DMS153 (cell line): ENCODE measurements around the gene SEMA3F.
A peak's percentile ranks its signal among the peaks of the same experiment; 100 is the strongest.
"Not testable (repeated sequence)": the region's sequence is repeated elsewhere in the genome, so short reads cannot be mapped to it uniquely, and the experiment has no call there.

ENCODE experiments used
- DNase-seq: peaks from one replicate; lab custom pipeline; 2025; lab: John Stamatoyannopoulos, UW

Gene SEMA3F

GRCh38 chr3:50211930-50212329 is 56.8 kb downstream of the SEMA3F start:
- no peak for DNase-seq

GRCh38 chr3:50212502-50212901 is 57.4 kb downstream of the SEMA3F start:
- no peak for DNase-seq

GRCh38 chr3:50212971-50213370 is 57.8 kb downstream of the SEMA3F start:
- DNase-seq = no peak

- DNase-seq = no peak
Measured at GRCh38 chr3:50213373-50213772, 58.2 kb downstream of the SEMA3F start.

- DNase-seq = no peak
Measured at GRCh38 chr3:50214824-50215223, 59.7 kb downstream of the SEMA3F start.

- no peak for DNase-seq
Measured at GRCh38 chr3:50215529-50215928, 60.4 kb downstream of the SEMA3F start.

GRCh38 chr3:50217681-50218080 is 62.6 kb downstream of the SEMA3F start:
- no peak for DNase-seq

- DNase-seq = no peak
Measured at GRCh38 chr3:50218448-50218847, 63.3 kb downstream of the SEMA3F start.

GRCh38 chr3:50219285-50219684 is 64.2 kb downstream of the SEMA3F start:
- no peak for DNase-seq

- no peak for DNase-seq
Measured at GRCh38 chr3:50220109-50220508, 65.0 kb downstream of the SEMA3F start.

- no peak for DNase-seq
Measured at GRCh38 chr3:50221051-50221410, 65.9 kb downstream of the SEMA3F start.

GRCh38 chr3:50221411-50222168 is 66.5 kb downstream of the SEMA3F start:
- DNase-seq = no peak

GRCh38 chr3:50222169-50222528 is 67.0 kb downstream of the SEMA3F start:
- DNase-seq = no peak

- no peak for DNase-seq
Measured at GRCh38 chr3:50224639-50225038, 69.5 kb downstream of the SEMA3F start.

GRCh38 chr3:50226888-50227389 is 71.8 kb downstream of the SEMA3F start:
- DNase-seq = no peak

- peak; percentile 83 for DNase-seq
Measured at GRCh38 chr3:50227390-50228183, 72.5 kb downstream of the SEMA3F start.

- not testable (repeated sequence) for DNase-seq
Measured at GRCh38 chr3:50228184-50228763, 73.2 kb downstream of the SEMA3F start.

GRCh38 chr3:50229490-50229889 is 74.4 kb downstream of the SEMA3F start:
- no peak for DNase-seq

- DNase-seq = no peak
Measured at GRCh38 chr3:50230104-50230793, 75.1 kb downstream of the SEMA3F start.

- DNase-seq = no peak
Measured at GRCh38 chr3:50230794-50231125, 75.6 kb downstream of the SEMA3F start.

GRCh38 chr3:50231581-50231980 is 76.5 kb downstream of the SEMA3F start:
- no peak for DNase-seq

- DNase-seq = no peak
Measured at GRCh38 chr3:50232303-50232702, 77.2 kb downstream of the SEMA3F start.

- DNase-seq = no peak
Measured at GRCh38 chr3:50233176-50233575, 78.1 kb downstream of the SEMA3F start.
